Testis (tissue), 3 donors: ENCODE data around the gene SEC24B. TPM values are rescaled to one million over a fixed set of nuclear protein-coding genes. Genes with fewer than 3 reads are reported as not detected.

Source experiments
- DNase-seq: peaks from one replicate; pipeline ENCODE4 v3.0.0-alpha.2; 2019
- H3K27ac ChIP-seq, 2 donors: fragments of 200-600 bp; sonication (generic); one replicate each; pipeline ENCODE4 v1.5.1; 2019
- H3K27me3 ChIP-seq: fragments of 200-600 bp; sonication (generic); one replicate; pipeline ENCODE4 v1.5.1; 2019
- H3K36me3 ChIP-seq: fragments of 200-600 bp; sonication (generic); one replicate; pipeline ENCODE4 v1.5.1; 2017; ENCODE audit warnings: low read depth; ENCODE audit errors: missing control alignments
- H3K4me1 ChIP-seq: fragments of 200-600 bp; sonication (generic); one replicate; pipeline ENCODE4 v1.5.1; 2019
- H3K4me3 ChIP-seq, 2 donors: fragments of 200-600 bp; sonication (generic); one replicate each; pipeline ENCODE4 v1.5.1; 2017 to 2019
- H3K9me3 ChIP-seq: fragments of 200-600 bp; sonication (generic); one replicate; pipeline ENCODE4 v1.5.1; 2017
- POLR2A ChIP-seq: fragments of 450-650 bp; IDR thresholded peaks from one replicate; pipeline ENCODE4 v1.6.1; 2017; ENCODE audit warnings: antibody characterized with exemption, mild to moderate bottlenecking, moderate library complexity
- WGBS, 2 donors: methylation state at CpG; one replicate each; pipeline ENCODE4 v1.1.5; 2018; 5-methylcytosine and 5-hydroxymethylcytosine counted together
- intact Hi-C: fragments of 100-400 bp; cut with DNase I; formaldehyde crosslinking; loops from one replicate; pipeline ENCODE4 v1.15.1; 2023; ENCODE audit warnings: low total_unique reads
- microRNA counts, 2 donors: library from miRNA; unstranded; fragments of <30 nt; microRNA quantifications; one replicate each; lab custom pipeline; 2016
- microRNA-seq, 2 donors: library from miRNA; unstranded; fragments of <30 nt; microRNA quantifications; one replicate each; pipeline ENCODE4, GENCODE V29; 2016; ENCODE audit warnings: borderline number of aligned reads in 2 of 2, borderline replicate concordance in 1 of 2
- polyA plus RNA-seq: library from polyadenylated mRNA; stranded (reverse); fragments of 350-450 nt; fragmentation: Illumina TruSeq; extraction: RNeasy Lipid Tissue Mini Kit (QIAGEN cat#74804); gene quantifications from one replicate; pipeline ENCODE4 v1.2.3, GENCODE V29; 2014; ENCODE audit warnings: low read depth, low replicate concordance; ENCODE audit not compliant: insufficient read depth
- small RNA-seq, 2 donors: library from RNA; depleted of rRNA; stranded (forward); fragments of <200 nt; gene quantifications; one replicate each; pipeline ENCODE3, GENCODE V24; 2016
- total RNA-seq, 2 donors: library from RNA; depleted of rRNA; stranded (reverse); fragments of >200 nt; gene quantifications; one replicate each; pipeline ENCODE4 v1.2.3, GENCODE V29; 2016
- TF ChIP-seq, protein P1 (sequence below), 3 experiments: fragments of 450-650 bp in 2 of 3; fragments of 200-600 bp in 1 of 3; sonication (generic) in 1 of 3; IDR thresholded peaks; one replicate each; pipeline ENCODE4 v1.5.1; 2016 to 2019; ENCODE audit warnings: antibody characterized with exemption in 3 of 3, mild to moderate bottlenecking in 2 of 3, moderate library complexity in 1 of 3

Gene SEC24B
- total and polyA plus RNA-seq, 3 donors from 2014 or later: 22.7 to 38.6 (median 36.0) TPM

DNA sequence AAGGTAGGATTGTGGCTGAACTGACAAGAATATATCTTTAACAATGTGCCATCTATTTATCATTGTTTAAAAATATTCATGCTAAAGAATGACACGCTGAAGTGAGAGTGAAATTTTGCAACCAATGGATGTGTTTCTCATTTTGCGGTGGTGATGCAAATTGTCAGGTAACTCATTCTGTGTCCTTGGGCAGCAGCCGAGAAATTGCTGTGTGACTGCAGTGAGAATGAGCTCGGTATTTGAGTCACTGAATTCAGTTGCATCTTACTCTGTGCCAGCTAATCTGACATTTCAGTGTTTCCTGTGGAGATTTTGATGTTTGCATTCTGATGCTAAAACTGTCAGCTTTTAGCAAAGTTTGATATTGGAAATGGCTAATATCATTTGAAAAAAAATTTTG, 154.6 kb downstream of the SEC24B start:
- DNase-seq: no peak
- intact Hi-C loops: no loop called here
- Histone ChIP-seq H3K27me3 (no peaks in the 10 kb centered on the region), H3K27ac (no peak overlapping the region), H3K36me3 (no peaks in the 10 kb centered on the region), H3K4me3 (no peak overlapping the region), H3K9me3 (no peaks in the 10 kb centered on the region), H3K4me1 (peaks cover 5% of the 10 kb centered on the region)
- 55 to 76% methylated on average over 4 of the region's 4 CpGs for WGBS, 2 donors
- TF ChIP-seq POLR2A: no peak
- TF ChIP-seq, protein P1, sequence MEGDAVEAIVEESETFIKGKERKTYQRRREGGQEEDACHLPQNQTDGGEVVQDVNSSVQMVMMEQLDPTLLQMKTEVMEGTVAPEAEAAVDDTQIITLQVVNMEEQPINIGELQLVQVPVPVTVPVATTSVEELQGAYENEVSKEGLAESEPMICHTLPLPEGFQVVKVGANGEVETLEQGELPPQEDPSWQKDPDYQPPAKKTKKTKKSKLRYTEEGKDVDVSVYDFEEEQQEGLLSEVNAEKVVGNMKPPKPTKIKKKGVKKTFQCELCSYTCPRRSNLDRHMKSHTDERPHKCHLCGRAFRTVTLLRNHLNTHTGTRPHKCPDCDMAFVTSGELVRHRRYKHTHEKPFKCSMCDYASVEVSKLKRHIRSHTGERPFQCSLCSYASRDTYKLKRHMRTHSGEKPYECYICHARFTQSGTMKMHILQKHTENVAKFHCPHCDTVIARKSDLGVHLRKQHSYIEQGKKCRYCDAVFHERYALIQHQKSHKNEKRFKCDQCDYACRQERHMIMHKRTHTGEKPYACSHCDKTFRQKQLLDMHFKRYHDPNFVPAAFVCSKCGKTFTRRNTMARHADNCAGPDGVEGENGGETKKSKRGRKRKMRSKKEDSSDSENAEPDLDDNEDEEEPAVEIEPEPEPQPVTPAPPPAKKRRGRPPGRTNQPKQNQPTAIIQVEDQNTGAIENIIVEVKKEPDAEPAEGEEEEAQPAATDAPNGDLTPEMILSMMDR (IDR thresholded peaks at IDR 0.05): no peak

DNA sequence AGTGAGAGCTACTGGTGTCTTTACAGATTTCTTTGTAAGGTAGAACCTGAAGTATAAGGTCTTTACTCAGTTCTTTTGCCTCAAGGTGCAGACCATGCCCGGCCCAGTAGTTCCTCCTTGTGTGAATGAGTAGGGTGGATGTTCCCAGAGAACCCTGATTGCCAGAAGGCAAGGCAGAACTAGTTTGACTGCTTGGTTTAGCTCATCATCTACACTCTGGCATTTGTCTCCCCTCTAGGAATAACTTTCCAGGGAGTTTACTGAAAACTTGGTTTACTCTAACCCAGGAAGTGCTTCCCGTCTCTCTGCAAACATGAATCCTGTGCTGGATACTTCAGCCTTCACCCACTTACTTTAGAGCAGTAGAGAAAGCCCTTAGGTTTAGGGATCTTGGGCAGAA, 155.5 kb downstream of the SEC24B start:
- Histone ChIP-seq H3K27me3 (no peaks in the 10 kb centered on the region), H3K36me3 (no peaks in the 10 kb centered on the region), H3K4me3 (no peak overlapping the region), H3K4me1 (peaks cover 5% of the 10 kb centered on the region), H3K9me3 (no peaks in the 10 kb centered on the region), H3K27ac (no peak overlapping the region)
- TF ChIP-seq, protein P1 (IDR thresholded peaks at IDR 0.05): no peak
- no peak for TF ChIP-seq POLR2A
- intact Hi-C loops: no loop called here
- 84% methylated on average over 2 of the region's 2 CpGs for WGBS, 2 donors
- no peak for DNase-seq

DNA sequence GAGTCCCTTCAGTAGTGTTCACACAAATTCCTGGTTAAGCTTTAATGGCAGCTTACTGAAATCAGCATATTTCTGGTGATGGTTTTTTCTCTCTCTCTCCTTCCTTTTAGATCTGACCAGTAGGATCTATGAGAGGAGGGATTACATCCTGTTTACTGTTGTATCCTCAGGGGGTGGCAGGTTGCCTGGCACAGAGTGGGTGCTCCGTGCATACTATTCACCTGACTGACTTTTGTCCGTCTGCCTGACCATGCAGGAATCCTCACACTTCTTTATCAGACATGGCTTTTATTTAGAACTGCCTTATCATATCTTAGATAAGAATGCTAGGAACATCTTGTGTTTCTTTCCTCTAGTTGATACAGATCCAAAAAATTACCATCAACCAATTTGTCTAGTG, 156.0 kb downstream of the SEC24B start:
- H3K36me3 ChIP-seq: no peaks in the 10 kb centered on the region
- H3K9me3 ChIP-seq: no peaks in the 10 kb centered on the region
- no peak for DNase-seq
- H3K27ac ChIP-seq: no peak overlapping the region
- H3K4me1 ChIP-seq: peaks cover 5% of the 10 kb centered on the region
- intact Hi-C loops: no loop called here
- 32 to 41% methylated on average over 2 of the region's 2 CpGs for WGBS, 2 donors
- TF ChIP-seq, protein P1 (IDR thresholded peaks at IDR 0.05): no peak
- H3K27me3 ChIP-seq: no peaks in the 10 kb centered on the region
- no peak overlapping the region for H3K4me3 ChIP-seq

MicroRNAs encoded within 50 kb of the gene (microRNA counts, 767-probe panel; counts per million panel counts)
- microRNA hsa-miR-576-3p (lab: Ali Mortazavi, UCI) (0 to 152 counts per million in 2 donors), microRNA hsa-miR-576-5p (lab: Ali Mortazavi, UCI) (0 to 152 counts per million in 2 donors)

Small RNA genes lying within 50 kb of the gene (microRNA-seq; reads per million reads assigned to microRNA genes)
- 0 to 4.1 reads per million in 2 donors for gene MIR576

Small RNA genes lying within 50 kb of the gene (small RNA-seq; reads per million reads assigned to genes)
- gene MIR576: 0 to 0.09 reads per million in 2 donors
- 0 reads per million in 2 donors for gene RN7SL55P

Other genes starting within 250 kb of the SEC24B start
- gene COL25A1, start 131.2 kb upstream of the SEC24B start, total RNA-seq: 10 to 100 TPM; 11.7 to 19.2 TPM
- gene COL25A1, start 131.2 kb upstream of the SEC24B start, polyA plus RNA-seq: 17.2 TPM
- 10 to 100 TPM; 20.1 to 23.4 TPM for gene MCUB, start 126.4 kb downstream of the SEC24B start, total RNA-seq
- gene MCUB, start 126.4 kb downstream of the SEC24B start, polyA plus RNA-seq: 7.7 TPM